GM19023 (cell line): ENCODE results near the gene PLBD1.

Experiments used
- ATAC-seq: cut with Tn5 transposase; IDR thresholded peaks from one replicate; pipeline ENCODE4 v1.9.1; 2021; ENCODE audit warnings: mild to moderate bottlenecking, moderate library complexity; ENCODE audit not compliant: unreplicated experiment

The PLBD1 gene

GRCh38 chr12:14510574-14510973, 57.1 kb downstream of the PLBD1 start:
- no peak for ATAC-seq

GRCh38 chr12:14505626-14506596, 61.8 kb downstream of the PLBD1 start:
- no peak for ATAC-seq

- ATAC-seq, result no peak
These were observed 72.4 kb downstream of the PLBD1 start for GRCh38 chr12:14495326-14495725.

- no peak for ATAC-seq
These were observed 84.8 kb downstream of the PLBD1 start for GRCh38 chr12:14482886-14483285.

GRCh38 chr12:14482361-14482760, 85.3 kb downstream of the PLBD1 start:
- ATAC-seq, result no peak

- ATAC-seq, result no peak
These were observed 86.5 kb downstream of the PLBD1 start for GRCh38 chr12:14481201-14481600.

GRCh38 chr12:14479004-14479403, 88.7 kb downstream of the PLBD1 start:
- ATAC-seq, result no peak

- no peak for ATAC-seq
These were observed 93.9 kb downstream of the PLBD1 start for GRCh38 chr12:14473707-14474287.

- no peak for ATAC-seq
These were observed 96.2 kb downstream of the PLBD1 start for GRCh38 chr12:14471497-14471896.

- no peak for ATAC-seq
These were observed 107.4 kb downstream of the PLBD1 start for GRCh38 chr12:14460212-14460841.

- ATAC-seq, result no peak
These were observed 113.4 kb downstream of the PLBD1 start for GRCh38 chr12:14454098-14454907.
